ENCODE results near the gene SMLR1.
A peak's percentile ranks its signal among the peaks of the same experiment; 100 is the strongest.
"Not testable (repeated sequence)": the region's sequence is repeated elsewhere in the genome, so short reads cannot be mapped to it uniquely, and the experiment has no call there.

SMLR1 gene
- 0 to 0.10 (median 0) reads per million in 18 experiments for total RNA-seq

DNA sequence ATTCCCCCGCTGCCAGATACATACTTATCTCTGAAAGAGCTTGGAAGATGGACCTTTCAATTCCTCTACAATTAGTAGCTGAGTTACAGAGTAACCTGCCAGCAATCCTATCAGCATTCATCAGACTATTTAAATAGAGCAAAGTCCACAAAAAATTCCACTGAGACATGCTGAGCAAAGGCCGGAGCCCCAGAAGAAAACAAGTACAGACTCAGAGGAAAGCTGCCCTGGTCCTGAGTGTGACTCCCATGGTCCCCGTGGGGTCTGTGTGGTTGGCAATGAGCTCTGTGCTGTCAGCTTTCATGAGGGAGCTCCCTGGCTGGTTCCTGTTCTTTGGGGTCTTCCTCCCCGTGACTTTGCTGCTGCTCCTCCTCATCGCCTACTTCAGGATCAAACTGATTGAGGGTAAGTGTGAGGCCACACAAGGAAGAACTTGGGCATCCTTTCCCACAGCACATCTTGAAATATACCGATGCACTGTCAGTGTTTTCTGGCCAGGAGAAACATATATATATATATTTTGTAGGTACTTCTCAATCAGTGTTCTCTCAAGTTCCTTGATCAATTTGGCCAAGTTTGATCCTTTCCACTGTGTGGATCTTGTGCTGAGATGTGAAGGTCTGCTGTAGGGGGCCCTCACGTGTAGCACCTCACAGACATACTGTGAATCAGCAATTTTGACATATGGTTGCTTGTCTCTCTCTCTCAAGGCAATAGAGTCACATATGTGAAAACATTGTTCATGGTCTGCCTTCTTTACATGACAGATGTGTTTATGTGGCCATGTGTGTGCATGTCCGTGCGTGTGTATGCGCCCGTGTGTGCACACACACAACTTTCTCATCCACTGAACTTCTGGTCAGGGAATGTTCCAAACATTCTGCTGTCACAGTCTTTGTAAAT is at the start of gene SMLR1:
Gene SMLR1, plus strand, starts transcription at position 160 of the 903 bp plus-strand sequence. Its CDS starts 8 bp downstream, at position 168.
- DNase-seq = no peak

DNA sequence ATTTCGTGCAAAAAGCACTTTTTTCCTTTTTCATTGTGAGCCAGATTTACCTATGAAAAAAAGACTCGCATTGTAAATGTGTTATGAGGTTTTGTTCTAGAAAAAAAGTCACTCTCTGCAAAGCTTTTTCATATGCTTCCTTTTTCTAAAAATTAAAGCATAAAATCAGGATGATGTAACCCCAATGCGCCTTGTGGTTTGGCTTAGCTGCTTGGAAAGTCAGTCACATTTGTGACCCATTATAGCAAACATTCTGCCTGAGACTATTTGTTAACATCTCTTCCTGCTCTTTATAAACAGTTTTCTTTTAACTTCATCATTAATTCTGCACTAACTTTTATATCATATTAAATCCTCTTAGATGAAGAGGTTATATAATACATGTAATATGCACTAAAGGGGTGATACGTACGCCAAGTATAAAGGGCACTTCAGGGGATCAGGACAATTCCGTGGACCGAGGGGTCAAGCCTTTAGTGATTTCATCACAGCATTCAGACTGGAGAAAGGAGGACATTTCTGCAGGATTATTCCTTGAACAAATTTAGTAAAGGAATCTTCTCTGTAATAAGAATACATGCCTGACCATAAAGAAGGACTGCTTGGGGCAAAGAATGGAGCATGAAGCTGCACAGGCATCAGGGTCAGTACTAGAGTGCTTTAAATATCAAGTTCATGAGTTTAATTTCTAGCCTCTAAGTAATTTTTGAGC is 48.1 kb upstream of the SMLR1 start:
- peak; percentile 68 for DNase-seq

DNA sequence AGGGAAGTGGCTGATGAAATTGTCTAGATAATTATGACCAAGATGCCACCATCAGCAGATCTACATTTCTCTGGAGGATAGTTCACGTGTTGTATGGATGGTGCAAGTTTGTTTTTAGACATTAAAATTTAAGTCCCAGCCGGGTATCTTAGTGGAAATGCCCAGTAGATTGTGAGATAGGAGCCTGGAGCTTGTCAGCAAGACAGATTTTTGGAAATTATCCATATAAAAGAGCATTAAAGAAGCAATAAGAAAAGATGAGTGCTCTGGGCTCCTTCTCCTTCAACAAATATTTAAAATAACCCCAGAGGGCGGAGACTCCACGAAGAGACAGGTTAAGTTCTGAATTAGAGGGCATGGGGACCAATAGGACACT is 47.6 kb upstream of the SMLR1 start:
- no peak for DNase-seq

- no peak for DNase-seq
Measured at GRCh38 chr6:130780122-130780521, 47.1 kb upstream of the SMLR1 start.

- no peak for DNase-seq
Measured at GRCh38 chr6:130781557-130781956, 45.6 kb upstream of the SMLR1 start.

DNA sequence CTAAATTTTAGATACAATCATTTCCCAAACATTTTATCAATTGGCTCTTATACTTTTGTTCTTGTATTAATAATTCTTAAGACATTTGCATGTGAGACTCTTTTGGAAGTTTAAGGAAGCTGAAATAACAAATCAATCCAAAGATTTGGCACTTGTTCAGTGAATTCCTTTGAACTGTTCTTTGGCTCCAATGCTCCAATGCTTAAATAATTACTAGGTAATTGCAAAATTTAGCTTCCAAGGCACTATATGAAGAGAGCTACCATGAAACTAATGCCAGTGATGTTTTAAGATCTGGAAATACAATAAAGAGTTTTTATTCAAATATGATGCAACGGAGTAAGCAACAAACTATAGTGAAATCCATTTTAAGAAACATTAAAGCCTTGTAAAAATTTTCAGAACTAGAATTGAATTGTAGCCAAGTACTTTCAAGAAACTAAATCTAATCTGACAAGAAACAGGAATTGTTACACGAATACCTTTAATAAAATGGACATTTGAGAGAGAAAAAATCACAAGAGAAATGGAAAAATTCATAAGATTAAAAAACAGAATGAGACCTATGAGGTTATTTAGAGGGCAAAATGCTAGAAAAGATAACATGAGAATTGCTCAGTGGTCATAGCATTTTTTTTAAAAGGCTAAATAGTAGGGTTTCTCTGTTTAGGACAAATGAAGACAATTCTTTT is 43.6 kb upstream of the SMLR1 start:
- DNase-seq = no peak

DNA sequence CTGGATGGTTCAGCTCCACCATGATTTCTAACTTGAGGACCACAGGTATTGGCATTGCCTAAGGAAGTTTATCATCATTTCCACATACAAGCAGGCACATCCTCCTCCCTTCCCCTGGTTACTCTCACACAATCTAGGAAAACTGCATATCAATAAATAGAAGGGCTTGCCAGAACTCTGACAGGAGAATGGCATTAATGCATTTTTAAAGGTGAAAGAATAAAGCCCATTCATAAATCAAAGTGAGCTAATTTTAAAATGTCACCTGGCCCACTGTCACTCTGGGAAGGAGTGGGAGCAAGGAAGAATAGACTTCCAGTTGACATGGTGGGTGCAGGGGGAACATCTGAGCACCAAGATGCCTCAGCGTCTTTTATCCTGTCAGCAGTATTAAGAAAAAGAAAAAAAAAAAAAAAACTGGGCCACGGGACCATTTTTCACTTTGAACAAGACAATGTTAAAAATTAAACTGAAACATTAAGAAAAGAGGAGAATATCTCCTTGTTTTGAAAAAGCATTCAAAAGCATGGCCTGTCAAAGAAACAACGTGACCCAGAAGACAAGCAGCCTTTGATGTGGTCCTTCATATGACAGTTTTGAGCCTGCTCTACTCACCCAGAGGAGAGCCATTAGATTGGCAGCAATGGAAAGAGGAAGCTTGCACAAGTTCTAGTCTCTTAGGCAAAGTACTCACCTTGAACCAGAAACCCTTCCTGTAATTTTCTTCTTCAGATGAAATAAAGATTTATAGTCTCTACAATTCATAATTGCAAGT is 39.3 kb upstream of the SMLR1 start:
- DNase-seq = no peak

- DNase-seq = peak; percentile 9 to 23
Measured at GRCh38 chr6:130788954-130789353, 38.3 kb upstream of the SMLR1 start.

GRCh38 chr6:130794010-130794697 is 33.1 kb upstream of the SMLR1 start:
- no peak for DNase-seq

DNA sequence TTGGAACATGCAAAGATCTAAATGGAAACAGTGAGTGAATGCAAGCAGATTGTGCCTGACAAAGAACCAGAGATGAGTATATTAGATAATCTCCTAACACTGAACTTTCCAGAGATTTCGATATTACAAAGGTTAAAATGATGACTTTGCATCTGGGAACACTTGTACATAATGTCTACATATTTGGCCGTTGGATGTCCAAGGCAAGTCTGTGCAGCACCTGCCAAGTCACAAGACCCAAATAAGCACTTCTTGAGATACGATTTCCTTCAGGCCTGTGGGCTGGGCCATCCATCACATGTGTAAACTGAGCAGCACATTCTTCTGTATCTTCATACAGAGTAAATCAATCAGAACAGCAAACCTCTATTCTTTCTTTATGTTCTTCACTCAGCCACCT is 32.5 kb upstream of the SMLR1 start:
- DNase-seq = no peak

DNA sequence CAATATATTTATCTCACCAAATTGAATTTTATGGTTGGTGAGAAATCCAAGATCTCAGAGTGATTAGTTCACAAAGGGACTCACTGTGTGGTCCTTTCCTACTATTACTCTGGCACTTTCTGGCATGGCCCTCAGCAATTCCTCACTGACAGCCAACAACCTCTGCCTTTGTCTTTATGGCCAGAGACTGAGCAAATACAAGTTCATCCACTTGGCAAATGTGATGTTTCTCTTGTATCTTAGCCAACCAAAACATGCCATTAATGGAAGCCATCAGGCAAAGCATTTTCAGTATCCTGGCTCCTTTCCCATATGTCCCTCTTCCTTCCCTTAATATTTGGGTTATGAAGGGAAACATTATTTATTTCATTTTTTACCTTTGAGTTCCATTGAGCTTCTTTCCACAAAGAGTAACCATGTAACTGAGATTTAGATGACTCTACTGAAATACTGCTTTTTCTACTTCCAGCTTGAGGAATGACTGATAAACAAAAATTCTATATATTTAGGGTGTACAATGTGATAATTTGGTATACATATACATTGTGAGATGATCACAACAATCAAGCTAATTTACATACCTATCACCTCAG is 30.8 kb upstream of the SMLR1 start:
- DNase-seq = no peak

DNA sequence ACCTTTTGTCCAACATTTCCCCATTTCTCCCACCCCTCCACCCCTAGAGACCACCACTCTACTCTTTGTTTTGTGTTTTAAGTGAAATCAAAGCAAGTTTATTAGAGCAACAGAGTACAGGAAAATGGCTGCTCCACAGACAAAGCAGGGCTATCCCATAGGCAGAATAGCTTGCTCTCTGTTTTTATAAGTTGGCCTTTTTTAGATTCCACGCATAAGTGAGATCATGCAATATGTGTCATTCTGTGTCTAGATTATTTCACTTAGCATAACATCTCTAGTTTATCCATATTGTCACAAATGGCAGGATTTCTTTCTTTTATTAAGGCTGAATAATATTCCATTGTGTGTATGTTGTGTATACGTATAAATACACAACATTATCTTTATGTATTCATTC is 30.1 kb upstream of the SMLR1 start:
- DNase-seq = no peak

- not testable (repeated sequence) for DNase-seq
Measured at GRCh38 chr6:130801368-130801767, 25.8 kb upstream of the SMLR1 start.

- DNase-seq = no peak
Measured at GRCh38 chr6:130810307-130811030, 16.7 kb upstream of the SMLR1 start.

GRCh38 chr6:130811932-130812331 is 15.3 kb upstream of the SMLR1 start:
- no peak for DNase-seq

DNA sequence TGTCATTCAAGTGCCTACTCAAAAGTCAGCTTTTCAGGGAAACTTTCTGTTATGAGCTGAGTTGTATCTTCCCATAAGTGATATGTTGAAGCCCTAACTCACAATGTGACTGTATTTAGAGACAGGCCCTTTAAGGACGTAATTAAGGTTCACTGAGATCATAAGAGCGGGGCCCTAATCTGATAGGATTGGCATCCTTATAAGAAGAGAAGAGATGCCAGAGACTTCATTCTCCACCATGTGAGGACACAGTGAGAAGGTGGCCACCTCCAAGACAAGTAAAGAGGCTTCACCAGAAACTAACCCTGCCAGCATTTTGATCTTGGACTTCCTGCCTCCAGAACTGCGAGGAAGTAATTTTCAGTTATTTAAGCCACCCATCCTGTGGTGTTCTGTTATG is 12.7 kb upstream of the SMLR1 start:
- no peak for DNase-seq

GRCh38 chr6:130815200-130816071 is 11.8 kb upstream of the SMLR1 start:
- DNase-seq = no peak

GRCh38 chr6:130822736-130823135 is 4.5 kb upstream of the SMLR1 start:
- DNase-seq = no peak

DNA sequence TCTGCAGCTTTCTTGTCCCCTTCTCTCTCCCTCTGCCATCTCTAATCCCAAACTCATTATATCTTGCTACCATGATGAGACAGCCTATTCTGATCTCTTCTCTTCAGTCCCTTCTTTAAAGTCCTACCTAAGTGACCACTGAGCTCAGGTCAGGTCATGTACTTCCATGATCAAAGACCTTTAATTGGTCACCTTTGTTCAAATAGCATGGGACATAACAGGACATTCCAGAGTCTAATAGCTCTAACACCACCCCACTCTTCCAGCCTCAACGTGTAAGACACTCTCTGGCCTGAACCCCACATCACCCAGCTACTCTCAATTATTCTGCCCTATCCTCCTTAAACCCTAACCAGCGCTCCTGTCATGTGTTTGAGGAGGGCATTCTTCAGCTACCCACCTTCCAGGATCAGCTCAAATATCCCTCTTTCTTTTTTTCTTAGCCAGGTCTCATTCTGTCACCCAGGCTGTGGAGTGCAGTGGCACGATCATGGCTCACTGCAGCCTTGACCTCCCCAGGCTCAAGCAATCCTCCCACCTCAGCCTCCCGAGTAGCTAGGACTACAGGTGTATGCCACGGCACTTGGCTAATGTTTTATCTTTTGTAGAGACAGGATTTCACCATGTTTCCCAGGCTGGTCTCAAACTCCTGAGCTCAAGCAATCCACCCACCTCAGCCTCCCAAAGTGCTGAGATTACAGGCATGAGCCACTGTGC is 2.1 kb upstream of the SMLR1 start:
- no peak for DNase-seq

Measured in inflammatory macrophage (primary cell).